ENCODE results near the gene CYB561. TPM values are rescaled to one million over a fixed set of nuclear protein-coding genes. Genes with fewer than 3 reads are reported as not detected.

CYB561 gene
- total and polyA plus RNA-seq, 2 of the 4 experiments (the other 2 are of a cell fraction), result 2.5 to 3.0 TPM

- no peak overlapping the region for H2BK15ac ChIP-seq (ENCODE audit: low read depth, low read length)
- H3K9me3 ChIP-seq (ENCODE audit: control insufficient read depth, insufficient read depth, low read length), result no peaks in the 10 kb centered on the region
- ATAC-seq (ENCODE audit: low read depth) (no peak), DNase-seq (no peak)
- BruUV-seq (replicated peaks), result no TSS peak
- CTCF ChIA-PET, result interaction anchor here (0.5 kb wide), 1 partner anchor 363 kb away, joined by 3 read pairs; no protein-coding TSS in a partner anchor
- H3K79me1 ChIP-seq (ENCODE audit: low read depth in 1 of 2, low read length in 2 of 2), result no peaks in the 10 kb centered on the region
- H2BK5ac ChIP-seq (ENCODE audit: low read depth, low read length, poor library complexity, severe bottlenecking), result no peak overlapping the region
- no peak overlapping the region for H2BK120ac ChIP-seq (ENCODE audit: low read depth, low read length)
- intact Hi-C loops (cut with micrococcal nuclease) (no loop called here), in situ Hi-C loops (cut with MboI; ENCODE audit: low sequenced_read_pairs) (no loop called here), dilution Hi-C loops (cut with HindIII; ENCODE audit: low sequenced_read_pairs, unreplicated experiment) (no loop called here)
- no peak overlapping the region for H3K4ac ChIP-seq (ENCODE audit: low read depth, low read length)
- no peak overlapping the region for H3K56ac ChIP-seq (ENCODE audit: extremely low read depth, insufficient read depth, low read length)
- H4K91ac ChIP-seq (ENCODE audit: insufficient read depth, low read depth, low read length), result no peak overlapping the region
- H4K8ac ChIP-seq (ENCODE audit: low read depth in 2 of 2, low read length in 2 of 2), result no peak overlapping the region
- H3K4me3 ChIP-seq (ENCODE audit: insufficient read depth, low read depth, low read length), result no peak overlapping the region
- H4K5ac ChIP-seq (ENCODE audit: low read depth, low read length), result no peak overlapping the region
- H2AK5ac ChIP-seq (ENCODE audit: low read depth, low read length), result no peak overlapping the region
- H3K27me3 ChIP-seq (ENCODE audit: control insufficient read depth, insufficient read depth, low read length), result peaks cover 9% of the 10 kb centered on the region; the same call in 1 of the 2 replicates
- H3K14ac ChIP-seq (replicated peaks; ENCODE audit: low read depth, low read length), result no peak overlapping the region
- H2AFZ ChIP-seq (replicated peaks; ENCODE audit: low read length, poor library complexity), result no peak overlapping the region
- H3K9ac ChIP-seq (ENCODE audit: low read depth, low read length), result no peak overlapping the region
- no CpG with 5 or more reads among the region's 10 CpGs for WGBS, 2 experiments (ENCODE audit: extremely low coverage in 2 of 2, insufficient read length in 1 of 2)
- H3K23ac ChIP-seq (ENCODE audit: low read depth, low read length), result no peak overlapping the region
- H3K4me1 ChIP-seq (ENCODE audit: control insufficient read depth, insufficient read depth, low read length), result no peaks in the 10 kb centered on the region
- H3K36me3 ChIP-seq (ENCODE audit: control insufficient read depth, insufficient read depth, low read length), result no peaks in the 10 kb centered on the region
- TF ChIP-seq CHD1 (IDR thresholded peaks at IDR 0.05; ENCODE audit: low read depth, low read length) (no peak), MAFK (IDR thresholded peaks at IDR 0.05; ENCODE audit: low read depth, low read length) (no peak)
- no peak overlapping the region for H3K4me2 ChIP-seq (ENCODE audit: low read depth, low read length)
- no peaks in the 10 kb centered on the region for H4K20me1 ChIP-seq (ENCODE audit: insufficient read depth, low read length)
- H3K27ac ChIP-seq (ENCODE audit: insufficient read depth, low read length), result no peak overlapping the region
- H2AK9ac ChIP-seq (replicated peaks; ENCODE audit: low read depth, low read length, poor library complexity), result no peak overlapping the region
- no peaks in the 10 kb centered on the region; the same call in 1 of the 2 replicates for H3K9me1 ChIP-seq (ENCODE audit: insufficient read depth, low read length)
- H2BK20ac ChIP-seq (ENCODE audit: low read depth, low read length), result no peak overlapping the region
- POLR2A ChIA-PET (ENCODE audit: unreplicated experiment), result no interaction called here
- H3K18ac ChIP-seq (ENCODE audit: low read depth, low read length), result no peak overlapping the region
These were observed 42.7 kb upstream of the CYB561 start for GRCh38 chr17:63488851-63489250.

All from IMR-90 (cell line).